Spleen (tissue), 11 donors: ENCODE data around the gene EPHB6. TPM values are rescaled to one million over a fixed set of nuclear protein-coding genes. Genes with fewer than 3 reads are reported as not detected.

Experiments
- DNase-seq: peaks from one replicate; pipeline ENCODE4 v3.0.0-alpha.2; 2020
- H3K27ac ChIP-seq, 8 donors: fragments of 200-600 bp; sonication (generic) in 7 of 8; 1 replicate in 4 of 8; 2 replicates in 4 of 8; pipeline versions ENCODE4 v1.5.0 to v1.8.0; 2016 to 2021; ENCODE audit warnings: inconsistent platforms in 4 of 8, mild to moderate bottlenecking in 4 of 8, moderate library complexity in 1 of 8
- H3K27me3 ChIP-seq, 7 donors: fragments of 200-600 bp; sonication (generic) in 6 of 7; replicated peaks in 1 of 7; 1 replicate in 4 of 7; 2 replicates in 3 of 7; pipeline versions ENCODE4 v1.5.0 to v1.8.0; 2016 to 2021; ENCODE audit warnings: inconsistent platforms in 3 of 7, mild to moderate bottlenecking in 1 of 7
- H3K36me3 ChIP-seq, 6 donors: fragments of 200-600 bp; sonication (generic) in 5 of 6; 1 replicate in 4 of 6; 2 replicates in 2 of 6; pipeline versions ENCODE4 v1.5.0 to v1.8.0; 2016 to 2021; ENCODE audit warnings: inconsistent platforms in 2 of 6
- H3K4me1 ChIP-seq, 6 donors: fragments of 200-600 bp; sonication (generic) in 5 of 6; 1 replicate in 3 of 6; 2 replicates in 3 of 6; pipeline versions ENCODE4 v1.5.0 to v1.8.0; 2016 to 2021; ENCODE audit warnings: inconsistent platforms in 3 of 6
- H3K4me3 ChIP-seq, 8 donors: fragments of 200-600 bp; sonication (generic) in 7 of 8; 1 replicate in 4 of 8; 2 replicates in 4 of 8; pipeline versions ENCODE4 v1.5.0 to v1.8.0; 2016 to 2021; ENCODE audit warnings: inconsistent platforms in 4 of 8, mild to moderate bottlenecking in 4 of 8, moderate library complexity in 2 of 8
- H3K9me3 ChIP-seq, 8 donors: fragments of 200-600 bp; sonication (generic) in 7 of 8; 1 replicate in 4 of 8; 2 replicates in 4 of 8; pipeline versions ENCODE4 v1.5.0 to v1.8.0; 2016 to 2021; ENCODE audit warnings: inconsistent platforms in 4 of 8
- POLR2A ChIP-seq, 3 donors: fragments of 450-650 bp; IDR thresholded peaks; one replicate each; pipeline ENCODE4 v1.5.1; 2017; ENCODE audit warnings: antibody characterized with exemption in 3 of 3, mild to moderate bottlenecking in 1 of 3
- POLR2AphosphoS5 ChIP-seq, 3 donors: sonication (generic); formaldehyde crosslinking; IDR thresholded peaks; one replicate each; pipeline ENCODE4 v1.5.1; 2017; ENCODE audit warnings: antibody characterized with exemption in 3 of 3
- WGBS, 5 donors: extraction: QIAGEN DNeasy Blood & Tissue Kit in 3 of 5; methylation state at CpG; one replicate each; pipeline versions ENCODE4 v1.1.5 to v1.1.7; 2013 to 2018; 5-methylcytosine and 5-hydroxymethylcytosine counted together
- intact Hi-C: fragments of 100-400 bp; cut with DNase I; formaldehyde crosslinking; loops from one replicate; pipeline ENCODE4 v1.15.0; 2023; ENCODE audit warnings: low total_unique reads
- polyA plus RNA-seq, 3 donors: library from polyadenylated mRNA; stranded (reverse); fragments of 200-250 nt; gene quantifications; one replicate each; pipeline ENCODE4 v1.2.1, GENCODE V29; 2013
- total RNA-seq, 7 donors: library from RNA; depleted of rRNA in 3 of 7; stranded (reverse); fragments of >200 nt in 3 of 7; fragmentation: NEBNext Ultra II Directional in 4 of 7; extraction: Animal tissue kit (Norgen Biotek cat#: 25700) in 4 of 7; gene quantifications; one replicate each; pipeline versions ENCODE4 v1.1.0 to v1.2.1, GENCODE V29; 2016 to 2021
- TF ChIP-seq, protein P1 (sequence below), 11 experiments: fragments of 200-600 bp in 7 of 11; fragments of 450-650 bp in 4 of 11; sonication (generic) in 4 of 11; IDR thresholded peaks in 8 of 11; conservative IDR thresholded peaks in 3 of 11; 1 replicate in 7 of 11; 2 replicates in 4 of 11; pipeline versions ENCODE4 v1.4.0 to v1.8.0; 2016 to 2021; ENCODE audit warnings: antibody characterized with exemption in 11 of 11, inconsistent platforms in 4 of 11, mild to moderate bottlenecking in 1 of 11
- donor health status: healthy with polysubstance abuse.
- donor health status: DM: no; HTN: no; CAD: no; lungs with moderate emphysema.
- donor health status: DM: no; HTN: no; CAD: no.
- donor health status: Bipolar disorder and iron deficiency.
- donor health status: healthy.
- donor health status: DM: no; HTN: no; CAD: no.
- donor health status: DM: yes; HTN: yes; CAD: no.

EPHB6 gene
- total and polyA plus RNA-seq, 10 donors = 11.3 to 28.8 (median 13.9) TPM

DNA sequence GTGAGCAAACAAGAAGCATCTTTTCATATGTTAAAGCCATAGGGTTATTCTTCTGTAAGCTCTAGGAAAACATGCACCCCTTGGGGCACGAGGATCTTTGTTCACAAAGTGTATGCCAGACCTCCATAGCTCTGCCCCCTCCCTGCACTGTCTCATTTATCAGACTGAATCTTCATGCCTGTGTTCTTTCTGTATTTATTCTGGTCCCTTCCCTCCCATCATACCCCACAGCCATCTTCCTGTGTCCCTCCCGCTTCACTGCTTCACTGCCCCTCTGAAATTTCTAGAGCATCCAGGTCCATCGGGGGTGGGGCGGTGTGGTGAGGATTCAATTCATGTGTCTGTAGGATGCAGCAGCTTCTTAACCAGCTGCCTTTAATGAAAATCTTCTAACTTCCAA is 7.5 kb downstream of the EPHB6 start:
- Histone ChIP-seq H3K27me3 (no peaks in the 10 kb centered on the region), H3K27ac (no peak overlapping the region), H3K9me3 (no peaks in the 10 kb centered on the region), H3K4me1 (peaks cover 0 to 6% (median 0%) of the 10 kb centered on the region in 6 donors), H3K36me3 (peaks cover 0 to 42% (median 6%) of the 10 kb centered on the region in 6 donors), H3K4me3 (no peak overlapping the region)
- TF ChIP-seq POLR2A (IDR thresholded peaks at IDR 0.05) (no peak), POLR2AphosphoS5 (IDR thresholded peaks at IDR 0.05) (no peak)
- TF ChIP-seq, protein P1, sequence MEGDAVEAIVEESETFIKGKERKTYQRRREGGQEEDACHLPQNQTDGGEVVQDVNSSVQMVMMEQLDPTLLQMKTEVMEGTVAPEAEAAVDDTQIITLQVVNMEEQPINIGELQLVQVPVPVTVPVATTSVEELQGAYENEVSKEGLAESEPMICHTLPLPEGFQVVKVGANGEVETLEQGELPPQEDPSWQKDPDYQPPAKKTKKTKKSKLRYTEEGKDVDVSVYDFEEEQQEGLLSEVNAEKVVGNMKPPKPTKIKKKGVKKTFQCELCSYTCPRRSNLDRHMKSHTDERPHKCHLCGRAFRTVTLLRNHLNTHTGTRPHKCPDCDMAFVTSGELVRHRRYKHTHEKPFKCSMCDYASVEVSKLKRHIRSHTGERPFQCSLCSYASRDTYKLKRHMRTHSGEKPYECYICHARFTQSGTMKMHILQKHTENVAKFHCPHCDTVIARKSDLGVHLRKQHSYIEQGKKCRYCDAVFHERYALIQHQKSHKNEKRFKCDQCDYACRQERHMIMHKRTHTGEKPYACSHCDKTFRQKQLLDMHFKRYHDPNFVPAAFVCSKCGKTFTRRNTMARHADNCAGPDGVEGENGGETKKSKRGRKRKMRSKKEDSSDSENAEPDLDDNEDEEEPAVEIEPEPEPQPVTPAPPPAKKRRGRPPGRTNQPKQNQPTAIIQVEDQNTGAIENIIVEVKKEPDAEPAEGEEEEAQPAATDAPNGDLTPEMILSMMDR (IDR thresholded peaks at IDR 0.05 in 8 of 11, conservative IDR thresholded peaks at IDR 0.05 in 3 of 11) = no peak
- DNase-seq = no peak
- 90 to 94% (median 92%) methylated on average over 4 of the region's 4 CpGs for WGBS, 5 donors
- intact Hi-C loops = no loop called here

DNA sequence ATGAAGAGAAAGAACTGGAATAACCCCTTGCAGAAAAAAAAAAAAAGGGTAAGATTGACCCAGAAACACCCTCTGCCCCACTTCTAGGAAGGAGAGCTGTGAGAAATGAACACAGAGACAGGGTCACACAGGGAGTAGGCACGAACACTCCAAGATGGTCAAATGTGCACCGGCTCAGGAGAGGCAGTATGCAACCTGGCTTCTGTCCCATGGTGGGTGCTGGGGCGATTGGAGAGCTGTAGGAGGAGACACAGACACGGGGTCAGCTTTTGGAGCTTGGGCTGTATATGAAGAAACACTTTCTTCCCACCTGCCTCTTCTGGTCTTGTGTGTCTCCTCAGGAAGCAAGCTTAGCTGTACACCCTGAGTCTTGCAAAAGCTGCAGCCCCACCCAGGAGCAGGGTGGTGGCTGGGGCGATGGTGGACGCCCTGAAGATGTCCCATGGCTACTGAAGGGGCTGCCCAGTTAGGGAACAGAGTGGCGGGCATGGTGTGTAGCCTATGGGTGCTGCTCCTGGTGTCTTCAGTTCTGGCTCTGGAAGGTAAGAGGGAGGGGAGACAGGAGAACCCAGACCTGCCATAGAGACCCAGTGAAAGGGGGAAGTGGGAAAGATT is 8.0 kb downstream of the EPHB6 start:
- no peak overlapping the region for H3K4me3 ChIP-seq
- TF ChIP-seq POLR2AphosphoS5 (IDR thresholded peaks at IDR 0.05) = no peak
- TF ChIP-seq, protein P1 (IDR thresholded peaks at IDR 0.05 in 8 of 11, conservative IDR thresholded peaks at IDR 0.05 in 3 of 11) = no peak
- no peak for TF ChIP-seq POLR2A (IDR thresholded peaks at IDR 0.05)
- peaks cover 0 to 5% (median 0%) of the 10 kb centered on the region in 6 donors for H3K4me1 ChIP-seq
- no peaks in the 10 kb centered on the region for H3K27me3 ChIP-seq
- no peak for DNase-seq
- 79 to 88% (median 85%) methylated on average over 7 of the region's 7 CpGs for WGBS, 5 donors
- no peaks in the 10 kb centered on the region for H3K9me3 ChIP-seq
- H3K36me3 ChIP-seq = peaks cover 0 to 46% (median 6%) of the 10 kb centered on the region in 6 donors
- H3K27ac ChIP-seq = no peak overlapping the region
- intact Hi-C loops = no loop called here

DNA sequence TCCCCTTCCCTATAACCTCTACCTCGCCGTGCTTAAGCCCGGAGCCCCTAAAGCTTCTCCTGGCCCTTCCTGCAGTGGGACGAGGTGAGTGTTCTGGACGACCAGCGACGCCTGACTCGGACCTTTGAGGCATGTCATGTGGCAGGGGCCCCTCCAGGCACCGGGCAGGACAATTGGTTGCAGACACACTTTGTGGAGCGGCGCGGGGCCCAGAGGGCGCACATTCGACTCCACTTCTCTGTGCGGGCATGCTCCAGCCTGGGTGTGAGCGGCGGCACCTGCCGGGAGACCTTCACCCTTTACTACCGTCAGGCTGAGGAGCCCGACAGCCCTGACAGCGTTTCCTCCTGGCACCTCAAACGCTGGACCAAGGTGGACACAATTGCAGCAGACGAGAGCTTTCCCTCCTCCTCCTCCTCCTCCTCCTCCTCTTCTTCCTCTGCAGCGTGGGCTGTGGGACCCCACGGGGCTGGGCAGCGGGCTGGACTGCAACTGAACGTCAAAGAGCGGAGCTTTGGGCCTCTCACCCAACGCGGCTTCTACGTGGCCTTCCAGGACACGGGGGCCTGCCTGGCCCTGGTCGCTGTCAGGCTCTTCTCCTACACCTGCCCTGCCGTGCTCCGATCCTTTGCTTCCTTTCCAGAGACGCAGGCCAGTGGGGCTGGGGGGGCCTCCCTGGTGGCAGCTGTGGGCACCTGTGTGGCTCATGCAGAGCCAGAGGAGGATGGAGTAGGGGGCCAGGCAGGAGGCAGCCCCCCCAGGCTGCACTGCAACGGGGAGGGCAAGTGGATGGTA is 9.2 kb downstream of the EPHB6 start:
- intact Hi-C loops = no loop called here
- no peaks in the 10 kb centered on the region for H3K27me3 ChIP-seq
- peaks cover 0 to 5% (median 0%) of the 10 kb centered on the region in 6 donors for H3K4me1 ChIP-seq
- H3K4me3 ChIP-seq = no peak overlapping the region
- 87 to 93% (median 89%) methylated on average over 35 to 37 of the region's 37 CpGs for WGBS, 5 donors
- H3K36me3 ChIP-seq = peaks cover 0 to 58% (median 7%) of the 10 kb centered on the region in 6 donors
- no peaks in the 10 kb centered on the region for H3K9me3 ChIP-seq
- DNase-seq = no peak
- H3K27ac ChIP-seq = no peak overlapping the region
- TF ChIP-seq, protein P1 (IDR thresholded peaks at IDR 0.05 in 8 of 11, conservative IDR thresholded peaks at IDR 0.05 in 3 of 11) = no peak
- no peak for TF ChIP-seq POLR2A (IDR thresholded peaks at IDR 0.05)
- no peak for TF ChIP-seq POLR2AphosphoS5 (IDR thresholded peaks at IDR 0.05)
